GM12878 (cell line): Measurements from ENCODE around the gene FAM228A. TPM values are rescaled to one million over a fixed set of nuclear protein-coding genes. Genes with fewer than 3 reads are reported as not detected.

Source experiments
- ATAC-seq: fragments of 200-7000 bp; cut with Tn5 transposase; 3 replicates; pipeline ENCODE4 v1.9.1; 2020; ENCODE audit warnings: mild to moderate bottlenecking, moderate library complexity
- BruUV-seq: library from RNA; stranded (reverse); fragments of 400-500 nt; replicated peaks from 2 replicates; lab custom pipeline; 2021; lab: Mats Ljungman, UMichigan
- CTCF ChIA-PET: fragments of 300-600 bp; sonication (Branson Sonifier 250); formaldehyde crosslinking; extraction: SDS; loops from one replicate; lab custom pipeline; 2021; ENCODE audit warnings: inconsistent platforms; lab: Yijun Ruan, JAX
- POLR2A ChIA-PET: fragments of 350-600 bp; formaldehyde crosslinking; extraction: SDS; loops from one replicate; lab custom pipeline; 2021; ENCODE audit warnings: inconsistent platforms; lab: Charles Lee
- RAD21 ChIA-PET: fragments of 300-600 bp; sonication (Branson Sonifier 250); formaldehyde crosslinking; loops from one replicate; lab custom pipeline; 2023; ENCODE audit warnings: antibody characterized with exemption; ENCODE audit not compliant: unreplicated experiment; lab: Charles Lee
- SMC1A ChIA-PET: fragments of 300-600 bp; sonication (Branson Sonifier 250); formaldehyde crosslinking; loops from one replicate; lab custom pipeline; 2023; ENCODE audit not compliant: unreplicated experiment, uncharacterized antibody; lab: Charles Lee
- DNase-seq: peaks from one replicate; pipeline ENCODE4 v3.0.0-alpha.2; 2011; ENCODE audit warnings: low read depth, low spot score
- FAIRE-seq: peaks from 3 replicates; lab custom pipeline; 2011; peaks lifted over from hg19 to GRCh38; lab: Jason Lieb, UNC
- H2AFZ ChIP-seq: 2 replicates; pipeline ENCODE4 v1.6.0; 2011; ENCODE audit warnings: low read depth, low read length, control low read depth; ENCODE audit not compliant: control insufficient read depth
- H3K27ac ChIP-seq: 2 replicates; pipeline ENCODE4 v1.5.1; 2011; ENCODE audit warnings: control low read depth; ENCODE audit not compliant: control insufficient read depth, insufficient read depth
- H3K27me3 ChIP-seq, 2 experiments: replicated peaks in 1 of 2; 2 replicates each; pipeline versions ENCODE4 v1.6.0 to v1.6.1; 2011; ENCODE audit warnings: low read length in 1 of 2; ENCODE audit not compliant: control insufficient read depth in 2 of 2, insufficient read depth in 2 of 2
- H3K36me3 ChIP-seq, 2 experiments: 2 replicates each; pipeline ENCODE4 v1.5.1; 2011; ENCODE audit warnings: low read length in 1 of 2; ENCODE audit not compliant: control insufficient read depth in 2 of 2, insufficient read depth in 2 of 2
- H3K4me1 ChIP-seq: 2 replicates; pipeline ENCODE4 v1.6.1; 2011; ENCODE audit warnings: mild to moderate bottlenecking, low read length, moderate library complexity, mixed read lengths; ENCODE audit not compliant: control insufficient read depth, insufficient read depth
- H3K4me2 ChIP-seq: 2 replicates; pipeline ENCODE4 v1.6.0; 2011; ENCODE audit warnings: control low read depth; ENCODE audit not compliant: control insufficient read depth, insufficient read depth
- H3K4me3 ChIP-seq: fragments of 200-600 bp; sonication (generic); 2 replicates; pipeline ENCODE4 v1.5.1; 2016
- H3K79me2 ChIP-seq: 2 replicates; pipeline ENCODE4 v1.6.0; 2011; ENCODE audit warnings: low read length; ENCODE audit not compliant: control insufficient read depth, insufficient read depth
- H3K9ac ChIP-seq: 2 replicates; pipeline ENCODE4 v1.8.0; 2011; ENCODE audit warnings: low read length, control low read depth, mixed read lengths; ENCODE audit not compliant: control insufficient read depth, insufficient read depth
- H3K9me3 ChIP-seq: replicated peaks from 3 replicates; pipeline ENCODE4 v1.5.1; 2011; ENCODE audit warnings: mild to moderate bottlenecking, low read length; ENCODE audit not compliant: control insufficient read depth, insufficient read depth
- H4K20me1 ChIP-seq: 2 replicates; pipeline ENCODE4 v1.6.0; 2011; ENCODE audit not compliant: control insufficient read depth, insufficient read depth
- CTCF ChIP-seq, 3 experiments: IDR thresholded peaks in 2 of 3; conservative IDR thresholded peaks in 1 of 3; 2 replicates each; pipeline ENCODE4 v1.5.1; 2011; ENCODE audit warnings: low read depth in 3 of 3, low read length in 3 of 3, mild to moderate bottlenecking in 3 of 3, control low read depth in 2 of 3, moderate library complexity in 2 of 3, inconsistent platforms in 1 of 3, mixed read lengths in 1 of 3; ENCODE audit not compliant: control insufficient read depth in 2 of 3, insufficient read depth in 1 of 3; ENCODE audit errors: extremely low read depth in 1 of 3
- GATAD2B ChIP-seq: fragments of 450-650 bp; conservative IDR thresholded peaks from 2 replicates; pipeline ENCODE4 v1.6.1; 2017; ENCODE audit warnings: low read depth, mild to moderate bottlenecking, moderate library complexity
- MYC ChIP-seq: IDR thresholded peaks from 2 replicates; pipeline ENCODE4 v1.6.1; 2011; ENCODE audit warnings: mild to moderate bottlenecking, low read length, moderate library complexity, inconsistent platforms; ENCODE audit not compliant: insufficient read depth, insufficient replicate concordance, insufficient read length, severe bottlenecking
- SRF ChIP-seq, 2 experiments: IDR thresholded peaks; 2 replicates each; pipeline ENCODE4 v1.6.1; 2011; ENCODE audit warnings: low read depth in 2 of 2, low read length in 2 of 2, mild to moderate bottlenecking in 1 of 2, moderate library complexity in 1 of 2
- WGBS: methylation state at CpG from one replicate; pipeline ENCODE4 v1.1.6; 2016; ENCODE audit warnings: low lambda C conversion rate; ENCODE audit not compliant: insufficient replicate concordance, insufficient coverage; ENCODE audit errors: missing lambda C conversion rate; 5-methylcytosine and 5-hydroxymethylcytosine counted together
- in situ Hi-C: fragments of 300-500 bp; cut with MboI; formaldehyde crosslinking; loops from 9 replicates; pipeline ENCODE4 v1.14.3; 2018; ENCODE audit warnings: mixed read lengths
- intact Hi-C: fragments of 100-400 bp; cut with micrococcal nuclease; formaldehyde crosslinking; loops from one replicate; pipeline ENCODE4 v1.14.2; 2022; ENCODE audit not compliant: unreplicated experiment
- polyA plus RNA-seq, 11 experiments: library from polyadenylated mRNA; depleted of rRNA in 4 of 11; unstranded in 6 of 11; stranded (reverse) in 5 of 11; fragments of >200 nt; fragmentation: Nextera tagmentation in 4 of 11; fragmentation: Illumina TruSeq in 1 of 11; extraction: Ambion mirVana in 4 of 11; extraction: Trizol in 1 of 11; gene quantifications; 1 replicate in 1 of 11; 2 replicates in 10 of 11; pipeline versions ENCODE4 v1.2.1 to v1.2.3, GENCODE V29; 2011 to 2016; ENCODE audit warnings: inconsistent platforms in 2 of 11, missing spikeins in 2 of 11, low read depth in 1 of 11
- total RNA-seq, 4 experiments: library from RNA; depleted of rRNA in 3 of 4; stranded (reverse); fragments of >200 nt in 3 of 4; fragmentation: Illumina TruSeq in 1 of 4; extraction: Trizol in 1 of 4; gene quantifications; 2 replicates each; pipeline versions ENCODE4 v1.2.1 to v1.2.3, GENCODE V29; 2013 to 2021

FAM228A gene
- total and polyA plus RNA-seq, 10 of the 15 experiments (the other 5 are each of a cell fraction or from before 2014, with no cell fraction given), result 0.06 TPM; not detected in 9

GRCh38 chr2:24233321-24233720 is 58.5 kb downstream of the FAM228A start:
- in situ Hi-C loops, result no loop called here
- no peak for DNase-seq
- H3K79me2 ChIP-seq, result no peaks in the 10 kb centered on the region

GRCh38 chr2:24237313-24237712 is 62.5 kb downstream of the FAM228A start:
- CTCF ChIA-PET, result interaction anchor here (0.7 to 1.0 kb wide), 2 partner anchors 66 to 155 kb away, joined by 3 to 4 read pairs; no protein-coding TSS in a partner anchor

More at GRCh38 chr2:24233321-24233720, 58.5 kb downstream of the FAM228A start:
- Histone ChIP-seq H3K4me3 (no peak overlapping the region), H3K4me1 (no peaks in the 10 kb centered on the region), H3K27ac (no peak overlapping the region), H3K9ac (no peak overlapping the region), H4K20me1 (no peaks in the 10 kb centered on the region), H3K27me3 (no peaks in the 10 kb centered on the region), H2AFZ (no peak overlapping the region), H3K4me2 (no peak overlapping the region), H3K9me3 (no peaks in the 10 kb centered on the region), H3K36me3 (no peaks in the 10 kb centered on the region; a peak in 2 of 4 replicates)
- ChIA-PET CTCF (interaction anchor here (1.1 to 2.1 kb wide), 5 partner anchors 9 to 149 kb away, joined by 3 to 8 read pairs (median 4); partner anchors contain the start of gene TP53I3), SMC1A (interaction anchor here (0.7 to 1.7 kb wide), 4 partner anchors 11 to 118 kb away, joined by 3 to 6 read pairs (median 4); no protein-coding TSS in a partner anchor), RAD21 (interaction anchor here (1.0 kb wide), 1 partner anchor 148 kb away, joined by 3 read pairs; no protein-coding TSS in a partner anchor), POLR2A (no interaction called here)
- 97% methylated on average over 2 of the region's 2 CpGs for WGBS
- intact Hi-C loops, result no loop called here
- FAIRE-seq (no peak), ATAC-seq (no peak)
- BruUV-seq, result no TSS peak
- TF ChIP-seq GATAD2B, result no peak

More at GRCh38 chr2:24237313-24237712, 62.5 kb downstream of the FAM228A start:
- POLR2A ChIA-PET, result no interaction called here
- Histone ChIP-seq H3K4me2 (no peak overlapping the region), H2AFZ (no peak overlapping the region), H3K9ac (no peak overlapping the region), H3K36me3 (peaks cover 0 to 4% of the 10 kb centered on the region in 2 experiments; a peak in 2 of 4 replicates), H3K4me3 (no peak overlapping the region), H3K79me2 (no peaks in the 10 kb centered on the region), H3K27me3 (no peaks in the 10 kb centered on the region), H4K20me1 (no peaks in the 10 kb centered on the region), H3K27ac (no peak overlapping the region), H3K4me1 (no peaks in the 10 kb centered on the region), H3K9me3 (no peaks in the 10 kb centered on the region)
- FAIRE-seq (no peak), ATAC-seq (peak; percentile 53), DNase-seq (no peak)
- RAD21 ChIA-PET, result no interaction called here
- TF ChIP-seq MYC, result no peak
- peak in 1 of 3 experiments; percentile 8; a peak in 1 of 6 replicates for TF ChIP-seq CTCF (IDR thresholded peaks at IDR 0.05 in 2 of 3, conservative IDR thresholded peaks at IDR 0.05 in 1 of 3; ENCODE audit: control insufficient read depth in 2 of 3, extremely low read depth in 1 of 3, insufficient read depth in 1 of 3, low read depth in 3 of 3, low read length in 3 of 3)
- TF ChIP-seq SRF (IDR thresholded peaks at IDR 0.05; ENCODE audit: low read depth in 2 of 2, low read length in 2 of 2), result no peak
- SMC1A ChIA-PET, result interaction anchor here (0.7 to 1.1 kb wide), 2 partner anchors 35 to 51 kb away, joined by 3 to 4 read pairs; no protein-coding TSS in a partner anchor
- in situ Hi-C loops (no loop called here), intact Hi-C loops (no loop called here)
- WGBS, result 90% methylated on average over 1 of the region's 1 CpG
- BruUV-seq, result no TSS peak
